CD4-positive, alpha-beta T cell treated with Interleukin-12 subunit alpha and Interleukin-12 subunit beta, for 1 hour (primary cell): ENCODE results near the gene SPATA25.
"Not testable (repeated sequence)": the region's sequence is repeated elsewhere in the genome, so short reads cannot be mapped to it uniquely, and the experiment has no call there.

Experiments
- DNase-seq: peaks from one replicate; pipeline ENCODE4 v3.0.0-alpha.2; 2020

The SPATA25 gene

GRCh38 chr20:45913116-45913515 is 25.7 kb upstream of the SPATA25 start:
- no peak for DNase-seq

DNA sequence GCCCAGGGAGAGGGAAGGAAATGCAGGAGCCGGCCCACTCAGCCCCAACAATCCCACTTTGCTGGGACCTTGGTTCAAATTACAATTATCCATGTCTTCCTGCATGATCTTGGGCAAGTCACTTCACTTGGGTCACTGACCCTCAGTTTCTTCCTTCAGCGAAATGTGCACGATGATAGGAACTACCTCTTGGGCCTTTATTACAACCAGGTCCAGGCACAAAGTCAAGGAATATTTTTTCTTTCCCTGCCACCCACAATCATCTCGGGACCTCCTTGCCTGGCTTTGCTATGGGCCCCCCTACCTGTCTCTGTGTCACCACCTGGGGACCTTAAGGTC is 24.9 kb upstream of the SPATA25 start:
- DNase-seq = no peak

- DNase-seq = peak; percentile 43
Observed at GRCh38 chr20:45911486-45912343, 24.3 kb upstream of the SPATA25 start, which contains the start of gene PLTP. PLTP (minus strand) TSS chr20:45912155; CDS start chr20:45911452, 703 bp downstream.

DNA sequence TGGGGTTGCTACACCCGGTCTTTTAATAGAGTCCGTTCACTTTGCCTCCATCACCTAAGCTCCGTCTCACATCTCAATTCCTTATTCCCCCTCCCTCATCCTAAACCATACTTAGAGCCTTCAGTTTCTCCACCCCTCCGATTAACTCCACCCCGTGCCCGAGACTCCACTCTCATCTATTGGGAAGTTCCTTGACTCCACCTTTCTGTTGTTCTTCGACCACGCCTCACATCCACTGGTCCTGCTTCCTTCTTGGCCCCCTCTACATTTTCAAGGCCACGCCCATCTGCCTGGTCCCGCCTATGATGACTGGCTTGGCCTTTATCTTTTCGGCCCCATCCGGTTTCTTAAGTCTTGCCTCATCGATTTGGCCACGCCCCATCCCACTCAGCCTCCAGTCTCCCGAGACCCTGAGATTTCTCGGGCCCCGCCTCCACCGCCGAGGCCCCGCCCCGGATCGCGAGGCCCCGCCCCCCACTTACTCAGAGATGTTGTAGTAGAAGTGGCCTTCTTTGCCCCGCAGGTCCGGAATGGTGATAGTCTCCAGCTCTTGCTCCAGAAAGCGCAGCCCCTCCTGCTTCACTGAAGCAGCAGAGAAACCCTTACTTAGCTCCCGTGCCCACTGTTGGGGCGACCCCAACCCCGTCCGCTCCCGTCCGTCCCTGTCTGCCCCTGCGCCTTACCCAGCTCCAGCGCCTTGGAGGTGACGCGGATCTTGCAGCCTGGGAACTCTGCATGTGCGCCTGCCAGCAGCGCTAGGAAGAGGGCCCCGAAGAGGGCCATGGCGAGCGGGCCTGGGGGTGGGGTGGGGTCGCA is 23.5 kb upstream of the SPATA25 start:
- DNase-seq = peak; percentile 92

DNA sequence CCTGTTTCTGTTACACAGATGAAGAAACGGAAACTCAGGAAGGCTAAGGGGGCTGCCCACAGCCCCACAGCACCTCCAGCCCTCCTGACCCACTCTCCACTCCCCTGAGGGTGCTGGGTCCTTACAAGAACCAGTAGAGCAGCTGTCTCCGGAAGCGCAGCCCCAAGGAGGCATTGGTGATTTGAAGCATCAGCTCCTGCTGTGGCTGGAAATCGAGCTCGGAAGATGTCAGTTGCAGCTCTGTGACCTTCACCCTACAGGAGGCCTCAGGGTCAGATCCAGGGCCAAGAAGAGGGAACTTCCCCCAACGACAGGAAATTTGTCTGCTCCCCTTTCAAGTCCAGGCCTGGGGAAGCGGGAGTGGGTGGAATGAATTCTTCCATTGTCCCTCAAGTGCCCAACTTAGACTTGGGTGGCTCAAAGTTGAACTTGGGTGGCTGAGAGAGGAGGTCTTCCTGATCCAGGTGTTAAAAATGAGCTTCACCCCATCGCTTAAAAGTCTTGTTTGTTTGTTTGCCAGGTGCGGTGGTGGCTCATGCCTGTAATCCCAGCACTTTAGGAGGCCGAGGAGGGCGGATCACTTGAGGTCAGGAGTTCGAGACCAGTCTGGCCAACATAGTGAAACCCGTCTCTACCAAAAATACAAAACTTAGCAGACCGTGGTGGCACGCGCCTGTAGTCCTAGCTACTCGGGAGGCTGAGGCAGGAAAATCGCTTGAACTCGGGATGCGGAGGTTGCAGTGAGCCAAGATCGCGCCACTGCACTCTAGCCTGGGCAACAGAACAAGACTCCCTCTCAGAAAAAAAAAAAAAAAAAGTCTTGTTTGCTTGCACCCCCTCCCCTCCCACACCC is 22.6 kb upstream of the SPATA25 start:
- DNase-seq = no peak

- no peak for DNase-seq
Observed at GRCh38 chr20:45909336-45909808, 21.9 kb upstream of the SPATA25 start.

- no peak for DNase-seq
Observed at GRCh38 chr20:45908084-45908483, 20.7 kb upstream of the SPATA25 start.

DNA sequence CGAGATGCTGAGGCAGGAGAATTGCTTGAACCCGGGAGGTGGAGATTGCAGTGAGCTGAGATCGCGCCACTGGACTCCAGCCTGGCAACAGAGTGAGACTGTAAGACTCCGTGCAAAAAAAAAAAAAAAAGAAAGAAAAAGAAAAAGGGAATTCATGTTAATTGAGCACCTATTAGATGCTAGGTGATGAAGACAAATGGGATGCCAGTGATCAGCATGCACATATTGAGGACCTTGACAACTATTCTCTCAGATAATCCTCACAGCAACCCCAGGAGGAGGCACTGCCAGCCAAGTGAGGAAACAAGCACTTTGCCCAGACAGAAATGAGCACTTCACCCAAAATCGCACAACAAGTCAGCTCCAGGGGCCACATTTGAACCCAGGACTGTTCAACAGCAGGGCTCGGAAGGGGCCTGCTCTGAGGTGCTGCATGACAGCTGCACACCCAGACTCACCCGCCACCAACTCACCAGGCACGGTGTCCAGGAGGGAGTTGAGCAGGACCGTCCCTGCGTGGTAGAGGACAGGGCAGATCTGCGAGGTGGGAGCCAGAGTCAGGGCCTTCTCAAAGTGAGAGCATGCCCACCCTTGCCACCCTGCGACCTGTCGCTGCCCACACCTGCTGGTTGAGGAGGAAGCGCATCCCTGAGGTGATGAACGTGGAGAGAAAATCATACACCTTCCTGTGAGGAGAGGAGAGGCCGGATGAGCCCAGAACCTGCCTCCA is 20.0 kb upstream of the SPATA25 start:
- no peak for DNase-seq

GRCh38 chr20:45905505-45906079 is 18.2 kb upstream of the SPATA25 start:
- no peak for DNase-seq

DNA sequence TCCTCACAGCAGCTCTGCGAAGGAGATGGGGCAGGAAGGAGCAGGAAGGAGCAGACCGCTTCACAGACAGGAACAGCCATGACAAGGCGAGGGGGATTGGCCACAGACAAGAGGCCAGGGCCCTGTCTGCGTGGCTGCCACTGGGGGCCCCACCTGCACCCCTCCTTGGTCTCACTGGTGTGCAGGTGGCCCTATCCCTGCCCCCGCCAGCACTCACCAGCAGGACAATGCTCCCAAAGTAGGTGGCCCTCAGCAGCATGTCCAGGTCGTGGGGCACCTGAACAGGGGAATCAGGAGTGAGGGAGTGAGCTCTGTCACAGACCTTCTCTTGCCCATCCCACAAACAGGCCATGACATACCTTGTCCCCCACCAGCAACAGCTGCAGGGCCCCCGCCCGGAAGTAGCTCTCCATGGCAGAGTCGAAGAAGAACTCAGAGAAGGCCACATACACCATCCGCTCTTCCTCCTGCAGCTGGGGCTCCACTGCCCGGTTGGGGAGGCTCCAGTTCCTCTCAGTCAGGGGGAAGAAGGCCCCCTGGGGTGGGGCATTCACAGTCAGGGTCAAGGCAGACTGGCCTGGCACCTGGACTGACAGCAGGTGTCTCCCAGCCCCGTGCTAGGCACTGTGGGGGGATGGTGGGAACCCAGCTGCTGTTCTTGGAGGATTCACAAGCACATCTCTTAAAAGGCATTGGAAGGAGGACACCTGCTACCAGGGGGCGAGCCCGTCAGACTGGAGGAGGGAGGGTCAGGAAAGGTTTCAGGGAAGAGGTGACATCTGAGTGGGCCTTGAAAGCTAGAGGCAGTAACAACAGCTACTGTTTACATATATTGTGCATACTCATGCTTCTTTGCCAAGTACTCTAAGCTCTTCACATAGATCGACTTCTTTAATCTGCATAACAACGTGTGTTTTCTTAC is 17.4 kb upstream of the SPATA25 start:
- no peak for DNase-seq

DNA sequence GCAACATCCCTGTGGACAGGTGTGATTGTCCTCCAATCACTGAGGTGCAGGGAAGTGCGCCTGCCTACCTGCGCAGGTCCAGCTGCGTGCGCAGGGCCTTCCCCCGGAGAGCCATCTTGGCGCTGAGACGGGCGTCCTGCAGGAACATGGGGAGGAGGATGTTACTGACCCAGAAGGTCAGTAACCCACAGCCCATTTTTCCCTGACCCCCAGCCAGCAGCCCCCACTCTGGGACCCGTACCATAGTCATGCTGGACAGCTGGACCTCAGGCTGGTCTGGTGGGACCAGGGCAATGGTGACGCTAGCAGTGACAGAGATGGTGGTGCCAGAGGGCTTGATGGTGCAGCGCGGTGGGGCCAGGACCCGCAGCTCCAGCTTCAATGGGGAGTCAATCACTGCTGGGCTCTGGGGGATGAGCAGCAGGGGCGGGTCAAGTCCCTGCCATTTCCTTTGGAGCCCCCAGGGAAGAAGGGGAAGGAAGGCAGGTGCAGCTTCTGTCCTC is 14.8 kb upstream of the SPATA25 start:
- DNase-seq = no peak

DNA sequence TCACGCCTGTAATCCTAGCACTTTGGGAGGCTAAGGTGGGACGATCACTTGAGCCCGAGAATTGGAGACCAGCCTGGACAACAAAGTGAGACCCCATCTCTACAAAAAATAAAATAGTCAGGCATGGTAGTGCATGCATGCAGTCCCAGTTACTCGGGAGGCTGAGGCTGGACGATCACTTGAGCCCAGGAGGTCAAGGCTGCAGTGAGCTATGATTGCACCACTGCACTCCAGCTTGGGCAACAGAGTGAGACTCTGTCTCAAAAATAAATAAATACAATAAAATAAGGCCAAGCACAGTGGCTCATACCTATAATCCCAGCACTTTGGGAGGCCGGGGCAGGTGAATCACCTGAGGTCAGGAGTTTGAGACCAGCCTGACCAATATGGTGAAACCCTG is 13.9 kb upstream of the SPATA25 start:
- DNase-seq = not testable (repeated sequence)

DNA sequence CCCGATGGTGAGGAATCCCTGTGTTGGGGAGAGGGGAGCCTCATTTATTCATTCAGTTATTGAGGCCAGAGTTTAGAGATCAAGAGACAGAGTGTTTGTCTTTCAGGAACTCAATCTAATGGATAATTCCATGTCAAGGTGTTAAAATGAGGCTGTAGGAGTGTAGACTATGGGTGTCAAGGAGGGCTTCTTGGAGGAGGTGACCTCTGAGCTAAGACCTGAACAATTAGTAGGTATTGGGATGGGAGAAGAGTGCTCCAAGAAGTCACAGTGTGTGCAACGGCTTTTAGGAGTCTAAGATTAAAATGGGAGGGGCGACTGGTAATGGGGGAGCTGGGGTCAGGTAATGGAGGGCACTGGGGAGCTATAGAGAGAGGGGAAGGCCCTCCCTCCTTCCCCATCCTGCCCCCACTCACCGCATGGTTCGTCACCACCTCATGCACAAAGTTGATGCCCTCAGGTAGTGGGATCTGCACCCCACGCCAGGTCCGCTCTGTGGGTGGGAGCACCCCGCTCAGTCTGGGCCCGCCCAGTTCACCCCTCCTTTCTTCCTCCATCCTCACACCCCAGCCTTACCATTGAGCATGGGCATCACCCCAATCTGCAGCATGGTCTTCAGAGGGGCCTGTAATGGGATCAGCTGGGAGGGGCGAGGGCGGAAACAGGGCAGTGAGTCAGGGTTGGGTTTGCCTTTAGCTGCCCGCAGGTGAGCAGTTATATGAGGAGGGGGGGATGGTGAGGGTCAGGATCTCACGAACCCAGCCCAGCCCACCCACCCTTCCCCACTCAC is 11.8 kb upstream of the SPATA25 start:
- DNase-seq = no peak

GRCh38 chr20:45898285-45898684 is 10.9 kb upstream of the SPATA25 start:
- DNase-seq = no peak

- no peak for DNase-seq
Observed at GRCh38 chr20:45897692-45898091, 10.3 kb upstream of the SPATA25 start.

- no peak for DNase-seq
Observed at GRCh38 chr20:45897289-45897688, 9.9 kb upstream of the SPATA25 start.

- DNase-seq = no peak
Observed at GRCh38 chr20:45896641-45897161, 9.3 kb upstream of the SPATA25 start.

DNA sequence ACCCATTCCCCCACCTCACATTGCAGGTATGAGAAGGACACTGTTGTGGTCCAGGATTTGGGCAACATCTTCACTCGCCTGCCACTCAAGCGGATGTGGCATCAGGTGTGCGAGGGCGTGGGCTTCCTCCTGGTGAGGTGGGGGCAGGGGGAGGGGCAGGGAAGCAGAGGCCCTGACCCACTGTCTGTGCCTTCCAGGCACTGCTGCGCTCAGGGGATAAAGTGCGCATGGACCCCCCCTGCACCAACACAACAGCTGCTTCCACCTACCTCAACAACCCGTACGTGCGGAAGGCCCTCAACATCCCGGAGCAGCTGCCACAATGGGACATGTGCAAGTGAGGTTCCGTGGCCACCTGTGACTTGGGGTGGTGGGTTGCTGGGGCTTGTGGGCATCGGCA is 7.4 kb upstream of the SPATA25 start:
- no peak for DNase-seq

GRCh38 chr20:45893831-45894230 is 6.4 kb upstream of the SPATA25 start:
- DNase-seq = no peak
